ENCODE results near the gene LURAP1L.

The LURAP1L gene

GRCh38 chr9:12740845-12741244 lies 34.0 kb upstream of the LURAP1L start:
- Histone ChIP-seq H3K27me3 (ENCODE audit: low read depth, low read length) (no peaks in the 10 kb centered on the region), H3K79me2 (ENCODE audit: low read length) (no peaks in the 10 kb centered on the region), H4K20me1 (ENCODE audit: insufficient read depth, low read length) (no peaks in the 10 kb centered on the region), H3K27ac (ENCODE audit: low read length) (no peak overlapping the region), H3K4me2 (ENCODE audit: low read length) (no peak overlapping the region), H3K36me3 (replicated peaks; ENCODE audit: low read depth, low read length) (no peaks in the 10 kb centered on the region), H2AFZ (ENCODE audit: low read depth, low read length) (no peak overlapping the region), H3K9ac (ENCODE audit: low read length) (no peak overlapping the region), H3K4me3 (ENCODE audit: low read length) (no peak overlapping the region), H3K4me1 (ENCODE audit: low read length) (peaks cover 1% of the 10 kb centered on the region), H3K9me3 (ENCODE audit: insufficient read depth, low read length) (no peaks in the 10 kb centered on the region)
- TF ChIP-seq CTCF (IDR thresholded peaks at IDR 0.05; ENCODE audit: low read depth, low read length) (no peak), EZH2phosphoT487 (IDR thresholded peaks at IDR 0.05; ENCODE audit: low read depth) (no peak)

GRCh38 chr9:12748016-12748415 lies 26.8 kb upstream of the LURAP1L start:
- H3K27ac ChIP-seq (ENCODE audit: low read length): no peak overlapping the region
- H3K4me3 ChIP-seq (ENCODE audit: low read length): no peak overlapping the region
- no peaks in the 10 kb centered on the region for H4K20me1 ChIP-seq (ENCODE audit: insufficient read depth, low read length)
- H3K9me3 ChIP-seq (ENCODE audit: insufficient read depth, low read length): no peaks in the 10 kb centered on the region
- no peak overlapping the region for H3K4me2 ChIP-seq (ENCODE audit: low read length)
- H3K27me3 ChIP-seq (ENCODE audit: low read depth, low read length): no peaks in the 10 kb centered on the region
- TF ChIP-seq EZH2phosphoT487 (IDR thresholded peaks at IDR 0.05; ENCODE audit: low read depth): no peak
- no peak for TF ChIP-seq CTCF (IDR thresholded peaks at IDR 0.05; ENCODE audit: low read depth, low read length)
- H2AFZ ChIP-seq (ENCODE audit: low read depth, low read length): no peak overlapping the region
- H3K36me3 ChIP-seq (replicated peaks; ENCODE audit: low read depth, low read length): no peaks in the 10 kb centered on the region
- no peak overlapping the region for H3K9ac ChIP-seq (ENCODE audit: low read length)
- no peaks in the 10 kb centered on the region for H3K4me1 ChIP-seq (ENCODE audit: low read length)
- no peaks in the 10 kb centered on the region for H3K79me2 ChIP-seq (ENCODE audit: low read length)

GRCh38 chr9:12748954-12749353 lies 25.9 kb upstream of the LURAP1L start:
- H3K4me3 ChIP-seq (ENCODE audit: low read length): no peak overlapping the region
- H3K9ac ChIP-seq (ENCODE audit: low read length): no peak overlapping the region
- no peaks in the 10 kb centered on the region for H3K4me1 ChIP-seq (ENCODE audit: low read length)
- H3K79me2 ChIP-seq (ENCODE audit: low read length): no peaks in the 10 kb centered on the region
- no peaks in the 10 kb centered on the region for H4K20me1 ChIP-seq (ENCODE audit: insufficient read depth, low read length)
- no peak for TF ChIP-seq CTCF (IDR thresholded peaks at IDR 0.05; ENCODE audit: low read depth, low read length)
- TF ChIP-seq EZH2phosphoT487 (IDR thresholded peaks at IDR 0.05; ENCODE audit: low read depth): no peak
- H3K27me3 ChIP-seq (ENCODE audit: low read depth, low read length): no peaks in the 10 kb centered on the region
- H3K27ac ChIP-seq (ENCODE audit: low read length): no peak overlapping the region
- no peaks in the 10 kb centered on the region for H3K9me3 ChIP-seq (ENCODE audit: insufficient read depth, low read length)
- H2AFZ ChIP-seq (ENCODE audit: low read depth, low read length): no peak overlapping the region
- no peak overlapping the region for H3K4me2 ChIP-seq (ENCODE audit: low read length)
- no peaks in the 10 kb centered on the region for H3K36me3 ChIP-seq (replicated peaks; ENCODE audit: low read depth, low read length)

- Histone ChIP-seq H3K36me3 (replicated peaks; ENCODE audit: low read depth, low read length) (no peaks in the 10 kb centered on the region), H3K9me3 (ENCODE audit: insufficient read depth, low read length) (no peaks in the 10 kb centered on the region), H3K4me3 (ENCODE audit: low read length) (no peak overlapping the region), H2AFZ (ENCODE audit: low read depth, low read length) (no peak overlapping the region), H3K27ac (ENCODE audit: low read length) (no peak overlapping the region), H3K79me2 (ENCODE audit: low read length) (no peaks in the 10 kb centered on the region), H3K4me1 (ENCODE audit: low read length) (no peaks in the 10 kb centered on the region), H3K4me2 (ENCODE audit: low read length) (no peak overlapping the region), H3K27me3 (ENCODE audit: low read depth, low read length) (no peaks in the 10 kb centered on the region), H3K9ac (ENCODE audit: low read length) (no peak overlapping the region), H4K20me1 (ENCODE audit: insufficient read depth, low read length) (no peaks in the 10 kb centered on the region)
- no peak for TF ChIP-seq CTCF (IDR thresholded peaks at IDR 0.05; ENCODE audit: low read depth, low read length)
- TF ChIP-seq EZH2phosphoT487 (IDR thresholded peaks at IDR 0.05; ENCODE audit: low read depth): no peak
Measured at GRCh38 chr9:12753931-12754330, 20.9 kb upstream of the LURAP1L start.

All from OCI-LY3 (cell line).